ENCODE measurements around the gene CD37.

DNA sequence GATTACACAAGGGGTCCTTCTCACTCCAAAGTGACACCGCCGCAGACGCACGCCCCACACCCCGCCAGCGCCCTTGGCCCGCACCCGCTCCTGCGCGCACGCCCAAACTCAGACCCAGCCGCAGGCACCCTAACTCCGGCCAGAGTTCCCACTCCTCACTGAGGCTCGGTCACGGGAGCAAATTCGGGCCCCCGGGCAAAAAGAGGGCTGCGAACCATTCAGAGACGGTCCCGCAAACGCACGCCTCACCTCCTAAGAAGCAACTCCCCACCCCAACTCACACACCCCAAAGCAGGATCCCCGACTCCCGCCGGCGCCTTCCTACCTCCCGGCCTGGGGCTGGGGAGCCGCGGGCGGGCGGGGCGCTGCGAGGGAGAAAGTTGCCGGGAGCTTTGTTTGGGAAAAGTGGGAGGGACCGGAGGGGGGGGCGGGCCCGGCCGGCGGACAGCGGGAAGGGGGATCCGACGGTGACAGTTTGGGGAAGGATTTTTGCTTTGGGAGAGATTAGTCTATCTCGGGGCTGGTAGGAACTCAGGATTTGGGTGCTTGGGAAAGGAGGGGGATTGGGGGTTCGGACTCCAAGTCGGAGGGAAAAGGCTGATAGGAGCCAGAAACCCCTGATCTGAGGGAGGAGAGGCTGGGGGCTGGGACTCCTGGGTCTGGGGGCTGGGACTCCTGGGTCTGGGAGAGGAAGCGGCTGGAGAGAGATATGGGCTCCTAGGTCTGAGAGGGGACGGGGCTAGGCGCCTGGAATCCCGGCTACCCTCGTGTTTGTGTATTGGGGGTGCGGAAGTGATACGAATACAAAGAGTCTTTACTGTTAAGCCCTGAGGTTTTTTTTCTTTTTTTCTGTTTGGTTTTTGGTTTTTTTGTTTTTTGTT lies 27.1 kb downstream of the CD37 start, which contains the start of gene TEAD2:
- TF ChIP-seq EZH2phosphoT487 (IDR thresholded peaks at IDR 0.05; ENCODE audit: low read depth), result no peak
- TF ChIP-seq, protein P1, sequence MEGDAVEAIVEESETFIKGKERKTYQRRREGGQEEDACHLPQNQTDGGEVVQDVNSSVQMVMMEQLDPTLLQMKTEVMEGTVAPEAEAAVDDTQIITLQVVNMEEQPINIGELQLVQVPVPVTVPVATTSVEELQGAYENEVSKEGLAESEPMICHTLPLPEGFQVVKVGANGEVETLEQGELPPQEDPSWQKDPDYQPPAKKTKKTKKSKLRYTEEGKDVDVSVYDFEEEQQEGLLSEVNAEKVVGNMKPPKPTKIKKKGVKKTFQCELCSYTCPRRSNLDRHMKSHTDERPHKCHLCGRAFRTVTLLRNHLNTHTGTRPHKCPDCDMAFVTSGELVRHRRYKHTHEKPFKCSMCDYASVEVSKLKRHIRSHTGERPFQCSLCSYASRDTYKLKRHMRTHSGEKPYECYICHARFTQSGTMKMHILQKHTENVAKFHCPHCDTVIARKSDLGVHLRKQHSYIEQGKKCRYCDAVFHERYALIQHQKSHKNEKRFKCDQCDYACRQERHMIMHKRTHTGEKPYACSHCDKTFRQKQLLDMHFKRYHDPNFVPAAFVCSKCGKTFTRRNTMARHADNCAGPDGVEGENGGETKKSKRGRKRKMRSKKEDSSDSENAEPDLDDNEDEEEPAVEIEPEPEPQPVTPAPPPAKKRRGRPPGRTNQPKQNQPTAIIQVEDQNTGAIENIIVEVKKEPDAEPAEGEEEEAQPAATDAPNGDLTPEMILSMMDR (IDR thresholded peaks at IDR 0.05; ENCODE audit: low read depth, low read length), result no peak

Data from OCI-LY3 (cell line).